Hepatocyte (in vitro differentiated cells): ENCODE measurements around the gene LRRC49.
"Not testable (repeated sequence)": the region's sequence is repeated elsewhere in the genome, so short reads cannot be mapped to it uniquely, and the experiment has no call there.

Experiments
- EZH2 ChIP-seq: fragments of 200-600 bp; sonication (generic); IDR thresholded peaks from 2 replicates; pipeline ENCODE4 v1.6.1; 2016; ENCODE audit warnings: antibody characterized with exemption, mild to moderate bottlenecking, borderline replicate concordance
- EZH2phosphoT487 ChIP-seq: fragments of 200-600 bp; sonication (generic); IDR thresholded peaks from one replicate; pipeline ENCODE4 v1.6.1; 2018; ENCODE audit warnings: antibody characterized with exemption, mild to moderate bottlenecking, low read depth, moderate library complexity; ENCODE audit not compliant: unreplicated experiment, severe bottlenecking
- TF ChIP-seq, protein P1 (sequence below): fragments of 200-600 bp; sonication (generic); IDR thresholded peaks from 2 replicates; pipeline ENCODE4 v1.5.1; 2016; ENCODE audit warnings: antibody characterized with exemption, mild to moderate bottlenecking; ENCODE audit not compliant: poor library complexity

DNA sequence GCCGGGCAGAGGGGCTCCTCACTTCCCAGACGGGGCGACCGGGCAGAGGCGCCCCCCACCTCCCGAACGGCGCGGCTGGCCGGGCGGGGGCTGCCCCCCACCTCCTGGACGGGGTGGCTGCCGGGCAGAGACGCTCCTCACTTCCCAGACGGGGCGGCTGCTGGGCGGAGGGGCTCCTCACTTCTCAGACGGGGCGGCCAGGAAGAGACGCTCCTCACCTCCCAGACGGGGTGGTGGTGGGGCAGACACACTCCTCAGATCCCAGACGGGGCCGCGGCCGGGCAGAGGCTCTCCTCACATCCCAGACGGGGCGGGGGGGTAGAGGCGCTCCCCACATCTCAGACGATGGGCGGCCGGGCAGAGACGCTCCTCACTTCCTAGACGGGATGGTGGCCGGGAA, 21.1 kb upstream of the LRRC49 start:
- TF ChIP-seq, protein P1, sequence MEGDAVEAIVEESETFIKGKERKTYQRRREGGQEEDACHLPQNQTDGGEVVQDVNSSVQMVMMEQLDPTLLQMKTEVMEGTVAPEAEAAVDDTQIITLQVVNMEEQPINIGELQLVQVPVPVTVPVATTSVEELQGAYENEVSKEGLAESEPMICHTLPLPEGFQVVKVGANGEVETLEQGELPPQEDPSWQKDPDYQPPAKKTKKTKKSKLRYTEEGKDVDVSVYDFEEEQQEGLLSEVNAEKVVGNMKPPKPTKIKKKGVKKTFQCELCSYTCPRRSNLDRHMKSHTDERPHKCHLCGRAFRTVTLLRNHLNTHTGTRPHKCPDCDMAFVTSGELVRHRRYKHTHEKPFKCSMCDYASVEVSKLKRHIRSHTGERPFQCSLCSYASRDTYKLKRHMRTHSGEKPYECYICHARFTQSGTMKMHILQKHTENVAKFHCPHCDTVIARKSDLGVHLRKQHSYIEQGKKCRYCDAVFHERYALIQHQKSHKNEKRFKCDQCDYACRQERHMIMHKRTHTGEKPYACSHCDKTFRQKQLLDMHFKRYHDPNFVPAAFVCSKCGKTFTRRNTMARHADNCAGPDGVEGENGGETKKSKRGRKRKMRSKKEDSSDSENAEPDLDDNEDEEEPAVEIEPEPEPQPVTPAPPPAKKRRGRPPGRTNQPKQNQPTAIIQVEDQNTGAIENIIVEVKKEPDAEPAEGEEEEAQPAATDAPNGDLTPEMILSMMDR: not testable (repeated sequence)
- not testable (repeated sequence) for TF ChIP-seq EZH2phosphoT487, EZH2
